ENCODE measurements around the gene OCEL1. TPM values are rescaled to one million over a fixed set of nuclear protein-coding genes. Genes with fewer than 3 reads are reported as not detected.

OCEL1 gene
- total RNA-seq, 4 donors from 2014 or later: 2.6 to 7.9 (median 4.0) TPM

GRCh38 chr19:17262557-17262956 lies 36.5 kb downstream of the OCEL1 start:
- no peak overlapping the region for H3K4me3 ChIP-seq (ENCODE audit: low read depth, poor library complexity, severe bottlenecking)
- WGBS, 2 donors: 66 to 69% methylated on average over 13 to 16 of the region's 16 CpGs
- no peak for TF ChIP-seq CTCF (IDR thresholded peaks at IDR 0.05)
- no peak for TF ChIP-seq POLR2A (IDR thresholded peaks at IDR 0.05)
- intact Hi-C loops (cut with DNase I; ENCODE audit: low total_unique reads): no loop called here
- DNase-seq (ENCODE audit: low spot score in 2 of 2): no peak

GRCh38 chr19:17263712-17264640 lies 38.0 kb downstream of the OCEL1 start:
- DNase-seq (ENCODE audit: low spot score in 2 of 2): no peak
- intact Hi-C loops (cut with DNase I; ENCODE audit: low total_unique reads): no loop called here
- H3K4me3 ChIP-seq (ENCODE audit: low read depth, poor library complexity, severe bottlenecking): no peak overlapping the region
- TF ChIP-seq POLR2A (IDR thresholded peaks at IDR 0.05) (no peak), CTCF (IDR thresholded peaks at IDR 0.05) (no peak)
- 76 to 82% methylated on average over 22 to 23 of the region's 23 CpGs for WGBS, 2 donors

- 30 to 43% methylated on average over 5 of the region's 5 CpGs for WGBS, 2 donors
- no peak for DNase-seq (ENCODE audit: low spot score in 2 of 2)
- TF ChIP-seq CTCF (IDR thresholded peaks at IDR 0.05) (no peak), POLR2A (IDR thresholded peaks at IDR 0.05) (no peak)
- intact Hi-C loops (cut with DNase I; ENCODE audit: low total_unique reads): no loop called here
- no peak within 1 kb of the TSS for H3K4me3 ChIP-seq (ENCODE audit: low read depth, poor library complexity, severe bottlenecking)
These were observed 38.6 kb downstream of the OCEL1 start, which contains the start of gene USHBP1 for GRCh38 chr19:17264641-17264979. Gene USHBP1 (minus strand): TSS chr19:17264745. CDS start chr19:17264299, 446 bp downstream.

- 71 to 74% methylated on average over 7 of the region's 7 CpGs for WGBS, 2 donors
- intact Hi-C loops (cut with DNase I; ENCODE audit: low total_unique reads): no loop called here
- H3K4me3 ChIP-seq (ENCODE audit: low read depth, poor library complexity, severe bottlenecking): no peak overlapping the region
- no peak for DNase-seq (ENCODE audit: low spot score in 2 of 2)
- TF ChIP-seq POLR2A (IDR thresholded peaks at IDR 0.05) (no peak), CTCF (IDR thresholded peaks at IDR 0.05) (no peak)
These were observed 40.0 kb downstream of the OCEL1 start for GRCh38 chr19:17266026-17266425.

- 67 to 76% methylated on average over 12 of the region's 12 CpGs for WGBS, 2 donors
- H3K4me3 ChIP-seq (ENCODE audit: low read depth, poor library complexity, severe bottlenecking): no peak overlapping the region
- TF ChIP-seq CTCF (IDR thresholded peaks at IDR 0.05) (no peak), POLR2A (IDR thresholded peaks at IDR 0.05) (no peak)
- DNase-seq (ENCODE audit: low spot score in 2 of 2): no peak
- intact Hi-C loops (cut with DNase I; ENCODE audit: low total_unique reads): no loop called here
These were observed 40.6 kb downstream of the OCEL1 start for GRCh38 chr19:17266589-17266974.

All from lower leg skin (tissue), 4 donors.